Fibroblast of skin of left quadriceps (primary cell): ENCODE measurements around the gene PPFIA1.

ENCODE experiments used
- DNase-seq, 2 experiments: peaks; one replicate each; pipeline ENCODE4 v3.0.0-alpha.2; 2013; ENCODE audit warnings: low read depth in 2 of 2

The PPFIA1 gene

GRCh38 chr11:70297341-70297740 is 26.9 kb downstream of the PPFIA1 start:
- no peak for DNase-seq

DNA sequence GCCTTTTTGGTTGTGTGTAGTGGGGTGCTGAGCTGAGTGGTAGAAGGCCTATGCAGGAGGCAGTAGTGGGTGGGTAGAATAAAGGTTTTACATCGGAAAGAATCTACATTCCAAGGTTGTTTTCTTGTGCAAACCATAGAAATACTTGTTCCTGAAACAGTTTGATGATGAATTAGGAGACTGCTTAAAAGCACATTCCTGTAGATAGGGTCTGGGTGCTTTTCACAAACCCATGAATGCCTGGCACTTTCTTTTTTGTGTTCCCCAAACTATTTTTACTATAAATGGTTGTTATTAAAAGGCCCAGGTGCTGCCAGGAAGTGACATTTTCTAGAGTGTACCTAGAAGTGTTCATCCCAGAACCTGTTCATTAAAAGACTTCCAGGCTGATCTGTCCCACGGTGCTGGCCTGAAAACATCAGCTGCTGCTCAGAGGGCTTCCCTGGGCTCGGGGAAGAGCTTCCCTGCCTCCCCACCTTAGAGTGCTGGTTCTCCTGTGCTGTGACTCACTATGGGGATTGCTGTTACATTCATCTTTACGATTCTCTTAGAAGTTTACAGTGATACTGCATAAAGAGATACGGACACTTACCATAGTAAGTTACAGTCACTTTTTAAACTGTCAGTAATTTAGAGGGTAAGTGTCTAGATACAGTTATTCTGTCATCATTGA is 27.9 kb downstream of the PPFIA1 start:
- no peak for DNase-seq

DNA sequence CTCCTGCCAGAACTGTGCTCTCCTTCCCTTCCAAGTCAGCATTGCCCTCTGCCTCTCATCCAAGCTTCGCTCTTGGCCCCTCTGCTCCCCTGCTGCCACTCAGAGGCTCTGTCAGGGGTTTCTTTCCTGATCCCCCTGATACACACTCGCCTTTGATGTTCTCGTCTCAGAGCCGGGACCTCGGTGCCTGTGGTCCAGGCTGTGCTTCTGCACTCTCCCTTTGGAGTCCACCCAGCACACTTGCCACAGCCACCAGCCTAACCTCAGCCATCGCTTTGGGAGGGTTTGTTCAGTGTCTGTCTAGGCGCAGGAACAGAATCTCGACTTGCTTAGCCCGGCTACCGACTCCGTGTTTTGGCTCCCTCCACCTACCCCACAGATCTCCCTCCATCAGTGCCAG is 29.1 kb downstream of the PPFIA1 start:
- DNase-seq, result no peak

DNA sequence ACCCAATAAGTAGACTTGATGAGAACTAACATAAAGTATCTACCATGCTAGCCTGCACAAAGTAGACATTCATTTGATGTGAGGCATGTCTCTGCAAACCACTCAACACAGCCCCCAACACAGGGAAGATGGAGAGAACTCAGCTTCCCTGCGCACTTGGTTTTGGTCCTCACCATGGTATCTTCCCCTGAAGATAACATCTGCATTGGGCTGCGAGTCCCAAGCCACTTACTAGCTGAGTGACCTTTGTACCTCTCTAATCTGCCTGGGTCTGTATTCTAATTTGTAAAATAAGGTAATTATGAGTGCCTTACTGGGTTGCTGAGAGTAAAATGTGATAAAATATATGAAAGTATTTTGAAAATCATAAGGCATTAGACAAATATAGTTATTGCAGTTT is 30.7 kb downstream of the PPFIA1 start:
- DNase-seq, result no peak

DNA sequence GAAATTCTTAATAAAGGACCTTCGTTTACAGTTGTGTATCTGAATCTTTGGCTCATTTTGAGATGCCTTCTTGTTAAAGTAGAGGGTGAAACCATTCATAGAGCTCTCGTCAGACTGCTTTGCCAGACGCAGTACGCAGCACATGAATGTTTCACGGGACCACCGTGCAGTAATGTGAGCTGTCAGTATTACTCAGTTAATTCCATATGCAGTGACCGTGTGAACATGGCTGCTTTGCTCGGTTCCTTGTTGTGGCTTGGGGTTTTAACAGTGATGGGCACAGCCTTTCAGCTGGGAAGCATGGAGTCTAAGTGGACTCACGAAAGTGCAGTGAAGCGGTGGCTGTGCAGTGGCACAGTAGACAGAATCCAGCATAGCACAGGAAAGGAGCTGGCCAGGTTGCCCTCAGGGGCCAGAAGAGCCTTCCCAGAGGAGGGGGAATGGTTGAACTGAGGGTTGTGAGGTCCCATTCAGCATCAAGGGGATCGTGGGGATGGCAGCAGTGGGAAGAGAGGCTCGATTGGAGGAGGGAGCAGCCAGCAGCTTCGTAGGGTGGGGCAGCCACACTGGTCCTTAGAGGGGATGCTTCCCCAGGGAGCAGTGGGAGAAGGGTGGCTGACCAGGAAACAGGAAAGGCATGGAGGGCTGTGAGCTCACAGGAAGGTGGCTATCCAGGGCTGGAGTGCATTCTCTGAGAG is 31.4 kb downstream of the PPFIA1 start:
- no peak for DNase-seq

DNA sequence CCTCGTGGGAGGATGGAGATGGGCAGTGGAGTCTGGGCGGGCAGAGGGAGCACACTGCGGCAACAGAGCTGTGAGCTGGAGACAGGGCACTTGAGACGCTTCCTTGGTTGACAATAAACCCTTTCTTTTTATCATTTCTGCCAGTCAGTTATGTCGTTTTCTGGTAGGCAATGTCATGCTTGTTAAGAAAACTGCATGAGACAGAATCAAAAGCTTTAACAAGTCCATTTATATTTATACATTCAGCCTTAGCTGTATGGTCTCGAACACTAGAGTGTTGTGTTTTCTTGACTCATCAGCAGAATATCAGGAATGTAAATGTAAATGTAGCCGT is 31.9 kb downstream of the PPFIA1 start:
- no peak for DNase-seq

DNA sequence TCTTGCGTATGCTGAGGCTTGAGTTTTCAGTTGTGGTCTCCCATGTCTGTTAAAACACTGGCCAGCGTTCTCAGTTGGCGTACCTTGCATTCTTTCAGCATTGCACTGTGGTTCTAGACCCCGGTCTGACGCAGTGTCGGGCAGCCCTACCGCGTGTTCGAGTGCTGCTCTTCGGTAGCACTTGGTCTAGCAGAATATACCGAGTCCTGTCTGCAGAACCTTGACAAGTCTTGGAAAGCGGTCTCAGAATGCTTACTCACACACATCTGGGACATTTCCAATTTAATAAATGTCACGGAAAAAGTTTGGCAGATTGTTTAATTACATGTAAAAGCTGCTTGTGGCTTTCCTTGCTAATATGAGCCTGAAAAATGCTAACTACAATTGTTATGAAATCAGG is 32.6 kb downstream of the PPFIA1 start:
- DNase-seq, result peak; percentile 57 to 67

DNA sequence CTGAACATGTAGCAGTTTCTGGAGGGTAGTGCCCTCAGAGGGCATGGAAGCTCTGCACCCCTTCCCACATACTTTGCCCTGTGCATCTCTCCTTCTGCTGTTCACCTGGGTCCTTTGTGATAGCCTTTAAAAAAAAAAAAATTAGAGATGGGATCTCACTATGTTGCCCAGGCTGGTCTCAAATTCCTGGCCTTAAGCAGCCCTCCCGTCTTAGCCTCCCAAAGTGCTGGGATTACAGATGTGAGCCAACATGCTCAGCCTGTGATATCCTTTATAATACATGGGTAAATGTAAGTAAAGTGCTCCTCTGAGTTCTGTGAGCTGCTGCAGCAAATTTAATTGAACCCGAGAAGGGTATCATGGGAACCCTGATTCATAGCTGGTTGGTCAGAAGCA is 33.7 kb downstream of the PPFIA1 start:
- no peak for DNase-seq

- no peak for DNase-seq
Observed at GRCh38 chr11:70305501-70305900, 35.0 kb downstream of the PPFIA1 start.

GRCh38 chr11:70306586-70307033 is 36.1 kb downstream of the PPFIA1 start:
- no peak for DNase-seq

DNA sequence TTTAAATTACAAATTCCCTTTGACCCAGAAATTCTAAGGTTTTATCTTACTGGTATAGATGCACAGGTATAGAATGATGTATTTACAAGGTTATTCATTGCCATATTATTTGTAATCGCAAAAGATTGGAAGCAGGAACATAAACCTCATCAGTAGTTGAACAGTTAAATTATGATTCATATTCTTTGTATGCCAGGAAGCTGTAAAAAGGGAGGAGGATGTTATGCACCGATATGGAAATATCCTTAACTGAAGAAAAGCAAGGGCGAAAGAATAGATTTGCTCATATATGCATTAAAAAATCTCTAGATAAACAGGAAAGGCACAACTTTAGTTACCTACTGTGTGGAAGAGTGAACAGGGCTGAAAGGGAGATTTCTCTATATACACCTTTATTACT is 36.7 kb downstream of the PPFIA1 start:
- no peak for DNase-seq

- no peak for DNase-seq
Observed at GRCh38 chr11:70311616-70312015, 41.1 kb downstream of the PPFIA1 start.

DNA sequence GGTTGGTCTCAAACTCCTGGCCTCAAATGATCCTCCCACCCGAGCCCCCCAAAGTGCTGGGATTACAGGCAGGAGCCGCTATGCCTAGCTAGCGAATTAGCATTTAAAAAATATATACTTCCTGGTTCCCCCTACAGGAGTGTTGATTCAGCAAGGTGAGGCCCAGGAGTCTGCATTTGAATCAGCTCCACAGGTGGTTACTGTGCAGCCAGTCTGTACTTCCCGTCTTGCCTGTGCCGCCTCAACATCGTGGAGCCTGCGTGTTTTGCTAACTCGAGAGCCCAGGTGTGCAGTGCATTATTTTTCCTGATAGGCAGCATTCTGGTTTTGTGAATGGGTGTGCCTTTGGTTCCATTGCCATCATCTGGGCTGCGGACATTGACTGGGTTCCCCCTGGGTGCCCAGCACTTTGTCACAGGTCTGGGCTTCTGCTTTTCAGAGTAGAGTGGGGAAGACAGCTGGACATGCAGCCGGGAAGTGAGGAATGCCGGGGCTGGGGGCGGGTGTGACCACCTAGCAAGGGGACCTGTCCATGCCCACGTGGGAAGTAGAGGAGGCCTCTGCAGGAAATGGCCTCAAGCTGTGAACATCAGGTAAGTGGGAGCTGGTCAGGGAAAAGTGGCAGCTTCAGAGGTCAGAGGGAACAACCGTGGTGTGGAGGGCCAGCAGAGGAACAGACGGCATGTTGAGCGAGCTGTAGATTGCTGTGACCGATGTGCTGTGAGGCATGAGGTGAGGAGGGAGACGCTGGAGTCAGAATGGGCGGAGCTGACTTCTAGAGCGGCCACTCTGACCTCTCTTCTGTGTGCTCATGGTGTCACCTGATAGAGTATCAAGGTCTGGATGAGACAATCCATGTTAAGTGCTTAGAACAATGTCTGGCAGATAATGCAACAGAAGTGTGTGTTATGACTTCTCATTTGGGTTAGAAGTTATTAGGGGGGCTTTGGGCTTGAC is 42.2 kb downstream of the PPFIA1 start:
- no peak for DNase-seq

DNA sequence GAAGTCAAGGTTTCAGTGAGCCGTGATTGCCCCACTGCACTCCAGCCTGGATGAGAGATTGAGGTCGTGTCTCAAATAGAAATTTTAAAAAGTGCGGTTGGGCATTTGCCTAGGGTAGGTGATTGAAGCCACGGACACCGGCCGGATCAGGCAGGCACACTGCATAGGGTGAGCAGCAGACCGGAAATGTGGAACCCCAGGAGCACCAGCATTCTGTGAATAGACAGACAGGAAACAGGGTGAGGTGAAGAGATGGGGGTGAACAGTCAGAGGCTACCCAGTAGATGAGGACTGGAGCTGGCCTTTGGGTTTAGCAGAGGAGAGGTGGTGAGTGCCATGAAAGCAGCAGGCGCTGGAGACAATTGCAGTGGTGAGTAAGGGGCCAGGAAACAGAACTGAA is 43.5 kb downstream of the PPFIA1 start:
- DNase-seq, result no peak

GRCh38 chr11:70314730-70315129 is 44.2 kb downstream of the PPFIA1 start:
- DNase-seq, result no peak

DNA sequence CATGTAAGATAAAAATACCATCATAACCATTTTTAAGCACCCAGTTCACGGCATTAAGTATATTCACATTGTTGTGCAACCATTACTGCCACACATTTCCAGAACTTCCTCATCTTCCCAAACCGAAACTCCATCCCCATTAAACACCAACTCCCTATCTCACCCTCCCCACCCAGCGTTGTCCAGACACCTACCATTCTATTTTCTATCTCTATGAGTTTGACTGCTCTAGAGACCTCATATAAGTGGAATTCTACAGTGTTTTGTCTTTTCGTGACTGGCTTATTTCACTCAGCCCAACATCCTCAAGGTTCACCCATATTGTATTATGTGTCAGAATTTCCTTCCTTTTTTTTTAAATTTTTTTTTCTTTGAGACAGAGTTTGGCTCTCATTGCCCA is 45.2 kb downstream of the PPFIA1 start:
- DNase-seq, result no peak

- DNase-seq, result no peak
Observed at GRCh38 chr11:70317581-70318305, 47.3 kb downstream of the PPFIA1 start.

- no peak for DNase-seq
Observed at GRCh38 chr11:70319396-70320076, 49.0 kb downstream of the PPFIA1 start.

DNA sequence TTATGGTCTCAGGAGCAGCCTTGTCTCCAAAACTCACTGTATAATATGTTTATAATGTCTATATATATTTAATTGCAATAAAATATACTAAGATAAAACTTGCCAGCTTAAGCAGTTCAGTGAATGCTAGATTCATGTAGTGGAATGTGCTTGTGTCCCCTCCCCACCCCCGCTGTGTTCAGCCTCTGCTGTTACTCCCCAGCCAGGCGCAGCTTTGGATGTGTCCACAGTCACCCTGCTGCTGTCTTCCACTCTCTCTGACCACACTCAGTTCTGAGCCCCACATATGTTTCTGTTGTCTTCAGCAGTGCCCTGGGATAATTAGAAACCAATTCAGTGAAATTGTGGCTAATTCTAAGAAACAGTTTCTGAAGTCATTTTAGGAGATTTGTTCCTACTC is 52.2 kb downstream of the PPFIA1 start:
- no peak for DNase-seq

GRCh38 chr11:70323806-70324205 is 53.3 kb downstream of the PPFIA1 start:
- no peak for DNase-seq

GRCh38 chr11:70324376-70325115 is 54.1 kb downstream of the PPFIA1 start:
- no peak for DNase-seq
